Activated T-helper 1 cell treated with anti-CD3 and anti-CD28 coated beads, Interleukin-12 subunit alpha, Interleukin-12 subunit beta, Interleukin-2, Interleukin-4 antibody, amounts not matched to agents 30 ng/mL and 10 ng/mL and 1 ng/mL, durations not matched to agents 14 hours and 24 hours and 36 hours (primary cell): ENCODE data around the gene PDE6A. TPM values are rescaled to one million over a fixed set of nuclear protein-coding genes. Genes with fewer than 3 reads are reported as not detected.

Experiments
- DNase-seq: peaks from one replicate; pipeline ENCODE4 v3.0.0; 2021; ENCODE audit warnings: low spot score
- H3K27ac Mint-ChIP-seq: one replicate; pipeline ENCODE4 v1.8.0; 2021; ENCODE audit warnings: mild to moderate bottlenecking, mixed read lengths
- H3K27me3 Mint-ChIP-seq: one replicate; pipeline ENCODE4 v1.8.0; 2022; ENCODE audit warnings: mild to moderate bottlenecking, moderate library complexity, mixed read lengths; ENCODE audit not compliant: insufficient read depth
- H3K36me3 Mint-ChIP-seq: one replicate; pipeline ENCODE4 v1.8.0; 2021; ENCODE audit warnings: low read depth, mixed read lengths
- H3K4me1 Mint-ChIP-seq: one replicate; pipeline ENCODE4 v1.8.0; 2021; ENCODE audit warnings: low read depth, mixed read lengths
- H3K4me3 Mint-ChIP-seq: one replicate; pipeline ENCODE4 v1.8.0; 2021; ENCODE audit warnings: mild to moderate bottlenecking, moderate library complexity, mixed read lengths
- H3K9me3 Mint-ChIP-seq: one replicate; pipeline ENCODE4 v1.8.0; 2021; ENCODE audit warnings: mixed read lengths
- intact Hi-C: fragments of 100-400 bp; cut with micrococcal nuclease; formaldehyde crosslinking; loops from one replicate; pipeline ENCODE4 v1.15.1; 2024
- total RNA-seq: library from RNA; stranded (reverse); gene quantifications from 2 replicates; pipeline ENCODE4 v1.2.3, GENCODE V29; 2022

Gene PDE6A
- total RNA-seq, 1 donor from 2014 or later, result not detected

- intact Hi-C loops, result no loop called here
- H3K27ac Mint-ChIP-seq, result no peak overlapping the region
- H3K4me3 Mint-ChIP-seq, result no peak overlapping the region
- H3K27me3 Mint-ChIP-seq, result peaks cover 11% of the 10 kb centered on the region
- no peak for DNase-seq
- peaks cover 8% of the 10 kb centered on the region for H3K4me1 Mint-ChIP-seq
- no peaks in the 10 kb centered on the region for H3K36me3 Mint-ChIP-seq
- no peaks in the 10 kb centered on the region for H3K9me3 Mint-ChIP-seq
Measured at GRCh38 chr5:149932445-149933350, 11.9 kb downstream of the PDE6A start.

DNA sequence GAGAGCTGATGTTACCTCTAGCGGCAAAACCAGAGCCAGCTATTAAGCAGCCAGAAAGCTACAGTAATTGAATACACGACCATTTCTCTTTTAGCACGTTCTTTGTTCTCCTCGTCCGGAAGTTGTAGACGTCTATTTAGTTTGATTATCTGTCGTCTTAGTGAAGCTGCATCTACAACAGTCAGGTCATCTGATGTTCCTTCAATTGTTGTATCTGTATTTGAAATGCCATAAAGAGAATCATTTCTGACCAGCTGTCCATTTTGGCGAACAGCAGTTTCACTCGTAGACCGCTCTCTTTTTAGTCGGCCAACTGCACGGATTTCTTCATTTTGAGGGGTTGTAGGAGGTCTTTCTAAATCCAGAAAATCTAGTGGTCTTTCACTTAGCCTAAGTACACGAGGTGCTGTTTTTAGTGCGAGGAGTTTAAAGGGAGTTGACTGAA is 12.6 kb downstream of the PDE6A start:
- H3K27ac Mint-ChIP-seq, result no peak overlapping the region
- H3K27me3 Mint-ChIP-seq, result peaks cover 11% of the 10 kb centered on the region
- no peak for DNase-seq
- no peak overlapping the region for H3K4me3 Mint-ChIP-seq
- intact Hi-C loops, result no loop called here
- H3K9me3 Mint-ChIP-seq, result no peaks in the 10 kb centered on the region
- H3K4me1 Mint-ChIP-seq, result peaks cover 8% of the 10 kb centered on the region
- no peaks in the 10 kb centered on the region for H3K36me3 Mint-ChIP-seq

- no peaks in the 10 kb centered on the region for H3K36me3 Mint-ChIP-seq
- H3K9me3 Mint-ChIP-seq, result no peaks in the 10 kb centered on the region
- intact Hi-C loops, result no loop called here
- H3K4me1 Mint-ChIP-seq, result peaks cover 8% of the 10 kb centered on the region
- H3K27ac Mint-ChIP-seq, result no peak overlapping the region
- DNase-seq, result no peak
- no peak overlapping the region for H3K4me3 Mint-ChIP-seq
- peaks cover 11% of the 10 kb centered on the region for H3K27me3 Mint-ChIP-seq
Measured at GRCh38 chr5:149930749-149931574, 13.6 kb downstream of the PDE6A start.

GRCh38 chr5:149930043-149930748 is 14.4 kb downstream of the PDE6A start:
- H3K4me3 Mint-ChIP-seq, result no peak overlapping the region
- no peak for DNase-seq
- H3K27me3 Mint-ChIP-seq, result peaks cover 7% of the 10 kb centered on the region
- intact Hi-C loops, result no loop called here
- H3K9me3 Mint-ChIP-seq, result no peaks in the 10 kb centered on the region
- H3K27ac Mint-ChIP-seq, result no peak overlapping the region
- H3K36me3 Mint-ChIP-seq, result no peaks in the 10 kb centered on the region
- H3K4me1 Mint-ChIP-seq, result peaks cover 8% of the 10 kb centered on the region

GRCh38 chr5:149924486-149924885 is 20.1 kb downstream of the PDE6A start:
- no peak overlapping the region for H3K27ac Mint-ChIP-seq
- DNase-seq, result no peak
- H3K9me3 Mint-ChIP-seq, result no peaks in the 10 kb centered on the region
- intact Hi-C loops, result no loop called here
- no peaks in the 10 kb centered on the region for H3K36me3 Mint-ChIP-seq
- H3K4me3 Mint-ChIP-seq, result no peak overlapping the region
- peaks cover 7% of the 10 kb centered on the region for H3K27me3 Mint-ChIP-seq
- H3K4me1 Mint-ChIP-seq, result no peaks in the 10 kb centered on the region

GRCh38 chr5:149922950-149923349 is 21.6 kb downstream of the PDE6A start:
- Mint-ChIP-seq H3K27ac (no peak overlapping the region), H3K4me1 (no peaks in the 10 kb centered on the region), H3K4me3 (no peak overlapping the region), H3K36me3 (no peaks in the 10 kb centered on the region), H3K27me3 (peaks cover 2% of the 10 kb centered on the region), H3K9me3 (no peaks in the 10 kb centered on the region)
- intact Hi-C loops, result no loop called here
- no peak for DNase-seq

DNA sequence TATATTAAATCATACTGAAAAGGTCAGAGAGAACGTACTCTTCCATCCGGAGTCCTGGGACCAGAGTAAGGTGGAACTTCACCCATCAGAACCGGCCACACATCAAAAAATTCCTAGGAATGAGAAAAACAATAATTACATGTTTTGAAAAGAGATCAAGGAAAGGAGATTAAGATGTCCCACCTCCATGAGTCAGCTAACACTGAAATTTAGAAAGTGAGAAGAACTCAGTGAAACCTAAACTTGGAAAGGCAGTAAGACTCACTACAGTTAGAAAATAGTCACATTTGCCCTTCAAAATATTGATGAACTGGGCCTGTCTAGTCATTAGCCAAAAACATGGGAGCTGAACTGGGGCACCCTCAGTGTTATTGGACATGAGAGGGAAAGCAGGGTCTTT is 23.0 kb downstream of the PDE6A start:
- no peaks in the 10 kb centered on the region for H3K9me3 Mint-ChIP-seq
- H3K27me3 Mint-ChIP-seq, result peaks cover 5% of the 10 kb centered on the region
- H3K4me3 Mint-ChIP-seq, result no peak overlapping the region
- DNase-seq, result no peak
- H3K27ac Mint-ChIP-seq, result no peak overlapping the region
- H3K4me1 Mint-ChIP-seq, result no peaks in the 10 kb centered on the region
- no peaks in the 10 kb centered on the region for H3K36me3 Mint-ChIP-seq
- intact Hi-C loops, result no loop called here

DNA sequence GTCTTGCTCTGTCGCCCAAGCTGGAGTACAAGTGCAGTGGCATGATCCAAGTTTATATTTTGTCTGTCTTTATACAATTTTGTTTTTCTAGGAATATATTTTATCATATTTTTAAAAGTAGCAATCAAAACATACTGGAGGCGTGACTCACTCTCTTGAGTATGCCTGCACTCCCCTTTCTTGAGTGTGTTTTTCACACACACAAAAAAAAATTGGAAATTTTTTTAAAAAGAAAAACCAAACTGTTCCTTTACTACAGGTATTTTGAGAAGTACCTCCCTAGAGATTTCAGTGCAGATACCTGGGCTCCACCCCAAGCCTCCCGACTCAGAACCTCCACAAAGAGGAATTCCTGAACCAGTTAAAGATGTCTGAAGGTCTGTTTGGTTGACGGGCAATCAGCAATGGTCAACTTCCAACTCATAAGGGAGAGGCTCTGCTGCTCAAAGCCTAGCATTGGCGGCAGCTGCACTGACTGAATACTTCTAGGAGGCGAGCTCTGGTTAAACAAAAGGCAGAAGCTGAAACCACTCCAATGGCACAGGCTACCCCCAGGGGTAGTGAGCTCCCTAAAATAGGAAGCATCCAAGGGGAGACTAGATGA is 27.4 kb downstream of the PDE6A start:
- no peaks in the 10 kb centered on the region for H3K36me3 Mint-ChIP-seq
- peaks cover 10% of the 10 kb centered on the region for H3K27me3 Mint-ChIP-seq
- DNase-seq, result no peak

DNA sequence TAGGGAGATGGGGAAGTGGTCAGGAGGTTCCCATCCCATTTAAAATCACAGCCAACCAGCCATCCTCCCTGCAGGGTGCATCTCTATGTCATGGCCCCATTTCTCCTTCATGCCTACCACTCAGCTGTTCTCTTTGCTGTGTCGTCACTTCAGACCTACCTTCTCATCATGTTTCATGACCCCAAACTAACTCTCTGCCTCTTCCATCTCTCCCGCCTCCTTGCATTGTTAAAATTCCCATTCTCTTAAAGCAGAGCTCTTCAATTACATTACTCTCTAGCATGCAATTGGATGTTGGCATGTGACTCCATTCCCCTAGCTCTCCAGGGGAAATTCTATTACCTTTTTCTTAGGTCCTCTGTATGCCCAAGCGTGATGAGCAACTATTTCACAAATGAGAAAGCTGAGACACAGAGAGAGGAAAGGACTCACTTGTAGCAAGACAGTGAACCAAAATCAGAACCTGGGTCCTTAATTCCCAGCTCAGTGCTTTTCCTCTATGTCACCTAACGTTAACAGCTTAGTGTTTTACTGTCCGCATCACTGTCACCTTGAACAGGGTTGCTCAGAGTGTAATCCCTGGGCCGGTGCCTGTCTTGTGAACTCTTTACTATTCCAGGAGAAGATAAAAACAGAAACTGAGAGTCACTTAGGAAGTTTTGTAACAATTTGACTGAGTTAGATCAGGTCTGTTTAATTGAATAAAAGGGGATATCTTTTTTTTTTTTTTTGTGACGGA is 28.1 kb downstream of the PDE6A start:
- Mint-ChIP-seq H3K9me3 (no peaks in the 10 kb centered on the region), H3K27me3 (peaks cover 10% of the 10 kb centered on the region), H3K36me3 (no peaks in the 10 kb centered on the region), H3K27ac (no peak overlapping the region), H3K4me3 (no peak overlapping the region), H3K4me1 (no peaks in the 10 kb centered on the region)
- DNase-seq, result no peak
- intact Hi-C loops, result no loop called here

More for the DNA sequence above, 27.4 kb downstream of the PDE6A start:
- Mint-ChIP-seq H3K9me3 (no peaks in the 10 kb centered on the region), H3K4me1 (no peaks in the 10 kb centered on the region), H3K27ac (no peak overlapping the region), H3K4me3 (no peak overlapping the region)
- intact Hi-C loops, result no loop called here

- H3K4me3 Mint-ChIP-seq, result no peak overlapping the region
- no peaks in the 10 kb centered on the region for H3K4me1 Mint-ChIP-seq
- no peak overlapping the region for H3K27ac Mint-ChIP-seq
- intact Hi-C loops, result no loop called here
- H3K36me3 Mint-ChIP-seq, result no peaks in the 10 kb centered on the region
- no peaks in the 10 kb centered on the region for H3K9me3 Mint-ChIP-seq
- peaks cover 14% of the 10 kb centered on the region for H3K27me3 Mint-ChIP-seq
- no peak for DNase-seq
Measured at GRCh38 chr5:149915392-149916260, 29.0 kb downstream of the PDE6A start.
